Kidney tubule cell (primary cell): ENCODE results near the gene SBK2.
"Not testable (repeated sequence)": the region's sequence is repeated elsewhere in the genome, so short reads cannot be mapped to it uniquely, and the experiment has no call there.

Experiments
- DNase-seq: peaks from one replicate; pipeline ENCODE4 v3.0.0-alpha.2; 2018; ENCODE audit warnings: low spot score

SBK2 gene

GRCh38 chr19:55500368-55500952, 36.5 kb downstream of the SBK2 start:
- no peak for DNase-seq

DNA sequence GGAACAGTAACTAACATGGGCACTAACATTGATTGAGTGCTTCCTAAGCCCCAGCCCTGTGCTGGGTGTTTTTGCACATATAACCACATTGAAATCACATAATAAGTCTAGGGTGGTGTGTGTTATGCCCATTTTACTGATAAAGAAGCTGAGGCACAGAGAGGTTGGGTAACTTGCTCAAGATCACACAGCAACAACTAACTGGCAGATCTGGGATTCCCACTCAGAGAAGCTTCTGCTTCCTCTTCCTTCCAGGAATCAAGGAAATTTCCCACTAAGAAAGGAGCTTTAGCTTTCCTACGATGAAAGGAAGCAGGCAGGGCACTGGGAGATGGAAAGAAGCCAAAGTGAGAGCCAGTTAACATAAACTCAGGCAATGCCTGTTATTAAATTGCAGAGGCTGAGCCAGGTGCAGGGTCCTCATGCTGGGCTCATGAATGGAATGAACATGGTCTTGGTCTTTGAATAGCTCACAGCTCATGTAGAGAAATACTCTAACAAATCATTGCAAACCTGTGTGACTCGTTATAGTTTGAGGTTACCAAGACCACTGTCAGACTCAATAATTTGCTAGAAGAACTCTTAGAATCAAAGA, 38.6 kb downstream of the SBK2 start:
- DNase-seq = no peak

DNA sequence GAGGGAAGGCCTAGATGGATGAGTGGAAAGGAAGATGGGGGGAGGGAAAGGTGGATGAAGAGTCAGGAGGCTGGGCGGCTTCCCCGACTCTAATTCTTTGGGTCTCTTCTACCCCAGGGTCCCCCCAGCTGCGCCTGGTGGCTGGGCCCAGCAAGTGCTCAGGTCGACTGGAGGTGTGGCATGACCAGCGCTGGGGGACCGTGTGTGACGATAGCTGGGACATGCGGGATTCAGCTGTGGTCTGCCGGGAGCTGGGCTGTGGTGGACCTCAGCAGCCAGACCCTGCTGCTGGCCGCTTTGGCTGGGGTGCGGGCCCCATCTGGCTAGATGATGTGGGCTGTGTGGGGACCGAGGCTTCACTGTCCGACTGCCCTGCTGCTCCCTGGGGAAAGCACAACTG, 39.2 kb downstream of the SBK2 start:
- no peak for DNase-seq

DNA sequence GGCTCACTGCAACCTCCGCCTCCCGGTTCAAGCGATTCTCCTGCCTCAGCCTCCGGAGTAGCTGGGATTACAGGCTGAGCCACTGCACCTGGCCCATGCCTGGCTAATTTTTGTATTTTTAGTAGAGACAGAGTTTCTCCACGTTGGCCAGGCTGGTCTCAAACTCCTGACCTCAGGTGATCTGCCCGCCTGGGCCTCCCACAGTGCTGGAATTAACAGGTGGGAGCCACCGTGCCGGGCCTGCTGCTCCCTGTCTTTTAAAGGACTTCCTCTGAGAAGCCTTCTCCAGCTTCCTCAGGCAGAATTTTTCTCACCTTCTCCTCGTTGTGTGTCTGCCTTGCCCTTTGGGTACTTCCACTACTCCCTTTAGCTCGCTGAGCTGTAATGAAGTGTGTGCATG, 40.1 kb downstream of the SBK2 start:
- DNase-seq = not testable (repeated sequence)

- peak; percentile 41 for DNase-seq
These were observed 41.1 kb downstream of the SBK2 start for GRCh38 chr19:55495646-55496349.

- no peak for DNase-seq
These were observed 42.7 kb downstream of the SBK2 start for GRCh38 chr19:55494172-55494761.

DNA sequence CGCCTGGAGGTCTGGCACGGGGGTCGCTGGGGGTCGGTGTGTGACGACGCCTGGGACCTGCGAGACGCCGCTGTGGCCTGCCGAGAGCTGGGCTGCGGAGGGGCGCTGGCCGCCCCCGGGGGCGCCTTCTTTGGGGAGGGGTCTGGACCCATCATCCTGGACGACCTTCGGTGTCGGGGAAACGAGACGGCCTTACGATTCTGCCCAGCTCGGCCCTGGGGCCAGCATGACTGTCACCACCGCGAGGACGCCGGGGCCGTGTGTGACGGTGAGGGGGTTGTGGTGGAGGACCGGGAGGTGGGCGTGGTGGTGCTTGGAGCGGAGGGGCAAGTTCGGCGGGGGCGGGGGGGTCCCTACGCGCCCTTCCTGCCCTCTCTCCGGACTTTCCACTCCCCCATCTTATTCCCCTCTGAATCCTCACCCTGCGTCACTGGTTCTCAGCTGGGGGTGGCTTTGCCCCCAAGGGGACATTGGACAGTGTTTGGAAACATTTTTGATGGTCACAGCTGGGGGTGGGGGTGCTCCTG, 43.2 kb downstream of the SBK2 start:
- no peak for DNase-seq

DNA sequence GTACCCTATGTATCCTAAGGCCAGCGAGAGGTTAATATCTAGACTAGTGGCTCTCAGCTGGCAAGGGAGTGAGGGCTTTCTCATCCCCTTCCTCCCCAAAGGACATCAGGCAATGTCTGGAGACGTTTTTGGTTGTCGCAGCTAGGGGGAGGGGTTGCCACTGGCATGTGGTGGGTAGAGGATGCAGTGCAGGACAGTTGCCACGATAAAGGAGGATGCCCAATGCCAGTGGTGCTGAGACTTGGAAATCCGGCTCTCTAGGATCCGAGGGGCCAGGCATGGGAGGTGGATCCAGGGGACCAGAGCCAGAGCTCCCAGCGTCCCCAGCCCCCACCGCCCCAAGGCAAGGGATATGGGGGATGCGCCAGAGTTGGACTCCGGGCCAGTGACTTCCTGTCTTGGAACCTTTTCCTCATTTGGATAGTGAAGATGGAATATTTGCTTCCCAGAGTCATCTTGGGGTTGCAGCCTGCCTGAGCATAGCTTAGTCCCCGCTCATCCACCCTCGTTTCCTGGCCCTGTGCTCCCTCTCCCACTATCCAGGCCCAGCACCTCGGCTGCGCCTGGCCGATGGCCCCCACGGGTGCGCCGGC, 43.8 kb downstream of the SBK2 start:
- DNase-seq = no peak

DNA sequence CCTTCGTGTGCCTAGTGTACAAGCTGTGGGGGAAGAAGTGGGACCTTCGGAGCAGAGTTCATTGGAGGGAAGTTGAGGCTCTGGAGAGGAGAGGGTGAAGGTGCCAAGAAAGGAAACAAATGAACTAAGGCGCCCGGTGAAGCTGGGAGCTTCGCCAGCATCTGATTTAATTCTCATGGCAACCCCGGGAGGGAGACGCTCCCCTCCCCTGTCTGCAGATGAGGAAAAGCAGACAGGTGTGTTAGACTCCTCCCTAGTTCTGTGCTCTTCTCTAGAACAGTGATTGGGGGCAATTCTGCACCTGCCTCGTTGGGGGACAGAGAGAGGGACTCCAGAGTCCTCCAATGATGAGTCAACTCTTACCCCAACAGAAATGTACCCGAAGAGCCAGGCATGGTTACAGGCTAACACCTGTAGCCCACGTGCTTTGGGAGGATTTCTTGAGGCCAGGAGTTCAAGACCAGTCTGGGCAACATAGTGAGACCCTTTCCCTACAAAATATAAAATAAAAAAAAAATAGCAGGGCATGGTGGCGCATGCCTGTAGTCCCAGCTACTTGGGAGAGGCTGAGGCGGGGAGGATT, 44.5 kb downstream of the SBK2 start:
- DNase-seq = no peak

DNA sequence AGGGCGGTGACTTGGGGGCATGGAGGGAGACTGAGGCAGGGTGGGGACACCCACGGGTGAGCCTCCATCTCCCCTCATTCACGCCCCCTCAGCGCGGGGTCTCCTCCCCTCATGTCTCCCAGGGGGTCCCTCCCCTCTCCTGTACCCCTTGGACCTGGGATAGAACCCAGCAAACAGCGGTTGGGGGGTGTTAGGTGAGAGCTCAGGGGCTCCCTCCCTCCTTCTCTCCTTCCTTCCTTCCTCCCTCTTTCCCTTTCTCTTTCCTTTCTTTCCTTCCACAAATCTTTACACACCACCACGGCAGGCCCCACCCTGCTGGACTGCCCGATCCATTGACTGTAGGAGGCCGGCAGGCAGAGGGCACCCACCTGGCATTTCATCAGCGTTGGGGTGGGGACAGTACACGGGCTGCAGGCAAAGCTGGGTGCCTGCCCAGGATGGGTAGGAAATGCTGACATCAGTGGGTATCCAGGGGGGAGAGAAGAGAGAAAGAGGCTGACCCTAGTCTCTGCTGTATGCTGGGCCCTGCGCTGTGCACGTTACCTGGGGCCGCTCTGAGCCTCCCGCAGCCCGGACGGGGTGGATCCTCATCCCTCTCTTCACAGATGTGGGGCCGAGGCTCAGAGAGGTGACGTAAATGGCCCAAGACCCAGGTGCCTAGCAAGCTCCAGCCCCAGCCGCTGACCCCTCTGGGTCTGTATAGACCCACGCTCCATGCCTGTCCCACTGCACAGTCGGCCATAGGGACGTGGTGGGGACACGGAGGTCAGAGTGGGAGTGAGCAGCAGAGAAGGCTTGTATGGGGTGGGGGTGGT, 45.2 kb downstream of the SBK2 start:
- DNase-seq = no peak

GRCh38 chr19:55490478-55491432, 46.2 kb downstream of the SBK2 start:
- no peak for DNase-seq

DNA sequence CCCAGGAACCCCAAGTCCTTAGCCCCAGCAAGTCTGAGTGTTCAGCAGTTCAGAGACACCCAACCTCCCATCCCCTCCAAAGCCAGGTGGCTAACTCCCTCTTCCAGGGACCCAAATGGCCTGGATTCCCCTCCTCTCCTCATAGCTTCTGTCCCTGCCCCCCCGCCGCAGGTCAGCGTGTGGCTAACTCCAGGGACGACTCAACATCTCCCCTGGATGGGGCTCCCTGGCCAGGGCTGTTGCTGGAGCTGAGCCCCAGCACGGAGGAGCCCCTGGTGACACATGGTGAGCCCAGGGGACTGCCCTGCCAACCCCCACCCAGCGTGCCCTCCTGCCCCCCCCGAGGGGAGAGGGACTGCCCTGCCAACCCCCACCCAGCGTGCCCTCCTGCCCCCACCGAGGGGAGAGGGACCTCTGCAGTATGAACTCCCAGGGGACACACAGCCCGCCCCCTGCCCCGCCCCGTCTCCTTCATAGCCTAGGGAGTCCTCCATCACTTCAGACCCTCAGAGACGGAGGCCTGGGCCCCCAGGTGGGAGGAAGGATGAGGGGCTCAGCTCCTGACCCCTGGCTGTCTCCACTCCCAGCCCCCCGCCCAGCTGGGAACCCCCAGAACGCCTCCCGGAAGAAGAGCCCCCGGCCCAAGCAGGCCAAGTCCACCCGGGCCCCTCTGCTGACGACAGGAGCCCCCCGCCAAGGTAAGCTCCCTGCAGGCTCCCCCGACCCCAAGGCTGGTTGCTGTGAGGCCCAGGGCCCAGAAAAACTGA, 47.0 kb downstream of the SBK2 start:
- DNase-seq = no peak

GRCh38 chr19:55488986-55489710, 47.8 kb downstream of the SBK2 start:
- DNase-seq = no peak

GRCh38 chr19:55487924-55488687, 48.8 kb downstream of the SBK2 start, which contains the start of gene SSC5D:
TSS of gene SSC5D (plus strand) at chr19:55488436. CDS start at chr19:55488590, 154 bp downstream.
- no peak for DNase-seq

DNA sequence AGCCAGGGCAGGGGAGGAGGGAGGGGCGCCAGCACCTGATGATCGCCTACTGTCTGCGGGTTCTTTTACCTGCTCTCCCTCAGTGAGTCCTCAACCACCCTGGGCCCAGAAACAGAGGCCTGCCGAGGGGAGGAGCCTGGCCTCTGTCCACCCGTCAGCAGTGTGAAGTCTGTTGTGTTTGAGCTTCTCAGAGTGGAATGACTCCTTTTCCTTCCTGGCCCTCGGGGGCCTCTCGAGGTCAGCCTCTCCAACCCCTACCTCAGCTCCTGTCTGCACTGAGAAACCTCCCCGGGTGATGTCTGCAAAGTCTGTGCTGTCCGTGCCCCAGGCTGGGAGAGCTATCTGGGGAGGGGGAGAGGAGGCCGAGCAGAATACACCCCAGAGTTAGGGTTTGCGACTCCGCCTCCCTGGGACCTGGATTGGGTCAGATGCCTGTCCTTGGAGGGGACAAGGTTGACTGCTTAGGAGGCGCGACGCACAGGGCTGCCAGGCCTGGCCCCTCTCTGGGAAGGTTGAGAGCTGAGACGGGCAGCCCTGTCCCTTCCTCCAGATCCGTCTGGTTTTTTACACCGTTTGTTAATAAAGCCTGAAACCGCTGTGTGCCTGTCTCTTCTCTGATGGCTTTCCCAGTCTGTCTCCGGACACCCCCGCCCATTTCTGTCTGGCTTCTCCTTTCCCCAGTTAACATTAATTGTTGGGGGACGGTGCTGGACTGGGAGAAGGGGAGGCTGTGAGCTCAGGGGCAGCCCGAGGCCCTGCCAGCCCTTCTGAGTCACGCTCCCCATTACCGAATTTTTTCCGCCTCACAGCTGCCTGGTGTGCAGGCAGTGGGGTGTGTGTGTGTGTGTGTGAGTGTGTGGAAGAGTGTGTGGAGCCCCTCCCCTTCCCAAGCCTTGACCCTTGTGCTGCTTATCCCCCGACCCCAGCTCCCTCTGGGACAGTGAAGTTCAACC, 49.7 kb downstream of the SBK2 start:
- peak; percentile 86 for DNase-seq
